Cardiac fibroblast (primary cell): ENCODE measurements around the gene USP17L5.
"Not testable (repeated sequence)": the region's sequence is repeated elsewhere in the genome, so short reads cannot be mapped to it uniquely, and the experiment has no call there.

Source experiments
- DNase-seq, 2 donors: peaks; one replicate each; pipeline versions ENCODE4 v3.0.0 to v3.0.0-alpha.2; 2010; ENCODE audit warnings: low read depth in 2 of 2
- H3K4me3 ChIP-seq, 2 donors: replicated peaks in 1 of 2; 1 replicate in 1 of 2; 2 replicates in 1 of 2; pipeline ENCODE4 v1.5.1; 2011; ENCODE audit warnings: low read depth in 2 of 2, low read length in 2 of 2, mild to moderate bottlenecking in 2 of 2, moderate library complexity in 1 of 2
- CTCF ChIP-seq: IDR thresholded peaks from one replicate; pipeline ENCODE4 v1.5.1; 2011; ENCODE audit warnings: low read depth, mild to moderate bottlenecking, low read length, inconsistent platforms

USP17L5 gene

GRCh38 chr4:9339103-9339502 lies at the start of gene USP17L5:
TSS of gene USP17L5 (plus strand) at chr4:9339403. CDS start at chr4:9339403, 0 bp downstream.
- DNase-seq, H3K4me3 ChIP-seq: not testable (repeated sequence)

GRCh38 chr4:9324191-9324590 lies 15.0 kb upstream of the USP17L5 start:
- DNase-seq, H3K4me3 ChIP-seq: not testable (repeated sequence)

GRCh38 chr4:9324865-9325264 lies 14.3 kb upstream of the USP17L5 start, which contains the start of gene USP17L24:
TSS of gene USP17L24 (plus strand) at chr4:9325165. CDS start at chr4:9325165, 0 bp downstream.
- DNase-seq, H3K4me3 ChIP-seq: not testable (repeated sequence)

- DNase-seq, H3K4me3 ChIP-seq: not testable (repeated sequence)
These were observed 9.6 kb upstream of the USP17L5 start, which contains the start of gene USP17L25 for GRCh38 chr4:9329611-9330010. TSS of gene USP17L25 (plus strand) at chr4:9329911. CDS start at chr4:9329911, 0 bp downstream.

- not testable (repeated sequence) for DNase-seq, H3K4me3 ChIP-seq
These were observed 4.8 kb upstream of the USP17L5 start, which contains the start of gene USP17L26 for GRCh38 chr4:9334358-9334757. TSS of gene USP17L26 (plus strand) at chr4:9334658. CDS start at chr4:9334658, 0 bp downstream.

GRCh38 chr4:9343848-9344247 lies 4.6 kb downstream of the USP17L5 start, which contains the start of gene USP17L27:
TSS of gene USP17L27 (plus strand) at chr4:9344148. CDS start at chr4:9344148, 0 bp downstream.
- not testable (repeated sequence) for H3K4me3 ChIP-seq, DNase-seq

- not testable (repeated sequence) for H3K4me3 ChIP-seq, DNase-seq
These were observed 9.4 kb downstream of the USP17L5 start, which contains the start of gene USP17L28 for GRCh38 chr4:9348593-9348992. TSS of gene USP17L28 (plus strand) at chr4:9348893. CDS start at chr4:9348893, 0 bp downstream.

GRCh38 chr4:9350866-9351265 lies 11.7 kb downstream of the USP17L5 start:
- DNase-seq, H3K4me3 ChIP-seq: not testable (repeated sequence)

GRCh38 chr4:9353338-9353737 lies 14.1 kb downstream of the USP17L5 start, which contains the start of gene USP17L29:
TSS of gene USP17L29 (plus strand) at chr4:9353638. CDS start at chr4:9353638, 0 bp downstream.
- not testable (repeated sequence) for DNase-seq, H3K4me3 ChIP-seq

- not testable (repeated sequence) for DNase-seq, H3K4me3 ChIP-seq
These were observed 23.6 kb downstream of the USP17L5 start, which contains the start of gene USP17L30 for GRCh38 chr4:9362829-9363228. TSS of gene USP17L30 (plus strand) at chr4:9363129. CDS start at chr4:9363129, 0 bp downstream.

- H3K4me3 ChIP-seq, DNase-seq: not testable (repeated sequence)
These were observed 40.7 kb downstream of the USP17L5 start for GRCh38 chr4:9379881-9380280.

- peak; percentile 16 for TF ChIP-seq CTCF
- DNase-seq: peak in 1 of 2 donors; percentile 4
- peak overlapping the region; percentile 34 to 36 for H3K4me3 ChIP-seq
These were observed 41.9 kb downstream of the USP17L5 start for GRCh38 chr4:9381012-9381534.

- no peak for DNase-seq
- TF ChIP-seq CTCF: no peak
- H3K4me3 ChIP-seq: no peak overlapping the region
These were observed 44.9 kb downstream of the USP17L5 start for GRCh38 chr4:9384126-9384525.

GRCh38 chr4:9389001-9389400 lies 49.8 kb downstream of the USP17L5 start:
- DNase-seq: not testable (repeated sequence)

More at GRCh38 chr4:9389001-9389400, 49.8 kb downstream of the USP17L5 start:
- not testable (repeated sequence) for H3K4me3 ChIP-seq
